HepG2 (cell line): ENCODE measurements around the gene LNX2. TPM values are rescaled to one million over a fixed set of nuclear protein-coding genes. Genes with fewer than 3 reads are reported as not detected.

Experiments
- ATAC-seq: fragments of 200-7000 bp; cut with Tn5 transposase; 3 replicates; pipeline ENCODE4 v1.9.1; 2020; ENCODE audit warnings: mild to moderate bottlenecking, moderate library complexity
- BruUV-seq: library from RNA; stranded (reverse); fragments of 400-500 nt; replicated peaks from 2 replicates; lab custom pipeline; 2021; lab: Mats Ljungman, UMichigan
- CTCF ChIA-PET: fragments of 300-600 bp; formaldehyde crosslinking; extraction: SDS; loops from one replicate; lab custom pipeline; 2021; ENCODE audit warnings: low total read pairs, inconsistent platforms, low intra/inter-chr PET ratio; lab: Yijun Ruan, JAX
- POLR2A ChIA-PET: fragments of 350-600 bp; sonication (Branson Sonifier 250); formaldehyde crosslinking; loops from one replicate; lab custom pipeline; 2020; ENCODE audit warnings: antibody characterized with exemption, inconsistent platforms; lab: Yijun Ruan, JAX
- DNase-seq: peaks from one replicate; pipeline ENCODE4 v3.0.0-alpha.2; 2015; ENCODE audit warnings: low spot score
- FAIRE-seq: peaks from 3 replicates; lab custom pipeline; 2011; peaks lifted over from hg19 to GRCh38; lab: Jason Lieb, UNC
- H2AFZ ChIP-seq: one replicate; pipeline ENCODE4 v1.6.1; 2011; ENCODE audit warnings: low read length, inconsistent platforms
- H3K27ac ChIP-seq: fragments of 300-600 bp; 3 replicates; pipeline ENCODE4 v1.8.0; 2011; ENCODE audit warnings: mixed run types, mild to moderate bottlenecking, mixed read lengths, low read length, inconsistent platforms; ENCODE audit not compliant: insufficient read depth; ENCODE audit errors: extremely low read length
- H3K27me3 ChIP-seq, 2 experiments: fragments of 200-600 bp in 1 of 2; 2 replicates in 1 of 2; 3 replicates in 1 of 2; pipeline versions ENCODE4 v1.6.0 to v1.8.0; 2011; ENCODE audit warnings: low read length in 2 of 2, mild to moderate bottlenecking in 2 of 2, moderate library complexity in 2 of 2, inconsistent platforms in 1 of 2; ENCODE audit not compliant: insufficient read depth in 2 of 2, control insufficient read depth in 1 of 2
- H3K36me3 ChIP-seq, 2 experiments: fragments of 200-600 bp in 1 of 2; replicated peaks in 1 of 2; 2 replicates in 1 of 2; 3 replicates in 1 of 2; pipeline versions ENCODE4 v1.5.1 to v1.8.0; 2011; ENCODE audit warnings: low read length in 2 of 2, inconsistent platforms in 1 of 2; ENCODE audit not compliant: insufficient read depth in 2 of 2, control insufficient read depth in 1 of 2
- H3K4me1 ChIP-seq: 2 replicates; pipeline ENCODE4 v1.5.1; 2012; ENCODE audit warnings: low read length, inconsistent platforms; ENCODE audit not compliant: insufficient read depth
- H3K4me2 ChIP-seq: 2 replicates; pipeline ENCODE4 v1.6.0; 2011; ENCODE audit warnings: low read depth, low read length, inconsistent platforms
- H3K4me3 ChIP-seq, 3 experiments: fragments of 200-600 bp in 1 of 3; sonication (generic), shearing (Covaris generic) in 1 of 3; replicated peaks in 1 of 3; 2 replicates each; pipeline ENCODE4 v1.5.1; 2011 to 2016; ENCODE audit warnings: low read length in 3 of 3, inconsistent platforms in 2 of 3, low read depth in 2 of 3, mild to moderate bottlenecking in 2 of 3, control low read depth in 1 of 3, mixed read lengths in 1 of 3; ENCODE audit not compliant: insufficient read depth in 1 of 3
- H3K79me2 ChIP-seq: one replicate; pipeline ENCODE4 v1.6.1; 2011; ENCODE audit warnings: low read length, inconsistent platforms; ENCODE audit not compliant: insufficient read depth
- H3K9ac ChIP-seq: 2 replicates; pipeline ENCODE4 v1.6.0; 2011; ENCODE audit warnings: mild to moderate bottlenecking, low read depth, low read length, inconsistent platforms; ENCODE audit not compliant: insufficient read depth
- H3K9me3 ChIP-seq: 2 replicates; pipeline ENCODE4 v1.5.1; 2012; ENCODE audit warnings: mild to moderate bottlenecking, low read length
- H4K20me1 ChIP-seq: 2 replicates; pipeline ENCODE4 v1.6.0; 2011; ENCODE audit warnings: inconsistent platforms, mild to moderate bottlenecking, low read length, moderate library complexity; ENCODE audit not compliant: insufficient read depth
- AHDC1 ChIP-seq: sonication (generic); formaldehyde crosslinking; IDR thresholded peaks from 2 replicates; pipeline ENCODE4 v1.5.1; 2020; ENCODE audit warnings: mild to moderate bottlenecking, missing genetic modification reagents, borderline replicate concordance
- KLF13 ChIP-seq: sonication (generic); formaldehyde crosslinking; IDR thresholded peaks from 2 replicates; pipeline ENCODE4 v1.4.0; 2020; ENCODE audit warnings: mild to moderate bottlenecking, missing genetic modification reagents
- NONO ChIP-seq, 2 experiments: fragments of 450-650 bp in 1 of 2; sonication (generic) in 1 of 2; formaldehyde crosslinking in 1 of 2; IDR thresholded peaks in 1 of 2; conservative IDR thresholded peaks in 1 of 2; 2 replicates each; pipeline versions ENCODE4 v1.6.1 to v1.8.0; 2017 to 2022; ENCODE audit warnings: mild to moderate bottlenecking in 1 of 2, missing genetic modification reagents in 1 of 2, moderate library complexity in 1 of 2
- SUZ12 ChIP-seq: fragments of 150-350 bp; IDR thresholded peaks from 2 replicates; pipeline ENCODE4 v1.6.1; 2014; ENCODE audit warnings: low read depth, low read length
- ZBTB42 ChIP-seq: sonication (generic); formaldehyde crosslinking; IDR thresholded peaks from 2 replicates; pipeline ENCODE4 v1.5.0; 2020; ENCODE audit warnings: mild to moderate bottlenecking, missing genetic modification reagents
- ZNF572 ChIP-seq: sonication (generic); formaldehyde crosslinking; IDR thresholded peaks from 2 replicates; pipeline ENCODE4 v1.5.1; 2020; ENCODE audit warnings: mild to moderate bottlenecking, missing genetic modification reagents
- ZNF83 ChIP-seq: sonication (generic); formaldehyde crosslinking; IDR thresholded peaks from 2 replicates; pipeline ENCODE4 v1.4.0; 2020; ENCODE audit warnings: missing genetic modification reagents, mild to moderate bottlenecking, borderline replicate concordance
- ZNF841 ChIP-seq: sonication (generic); formaldehyde crosslinking; IDR thresholded peaks from 2 replicates; pipeline ENCODE4 v1.8.1; 2023; ENCODE audit warnings: missing genetic modification reagents, borderline replicate concordance
- WGBS: methylation state at CpG from one replicate; pipeline ENCODE4 v1.1.6; 2017; ENCODE audit warnings: low lambda C conversion rate; 5-methylcytosine and 5-hydroxymethylcytosine counted together
- in situ Hi-C: cut with HindIII; loops from 2 replicates; pipeline ENCODE4 v1.10.0; 2017; ENCODE audit warnings: low pct_unique_long_range_greater_than_20kb; ENCODE audit not compliant: extremely low pct_ligation_motif_present
- intact Hi-C: fragments of 100-400 bp; cut with micrococcal nuclease; formaldehyde crosslinking; loops from one replicate; pipeline ENCODE4 v1.10.0; 2022; ENCODE audit not compliant: unreplicated experiment
- polyA plus RNA-seq, 8 experiments: library from polyadenylated mRNA; depleted of rRNA in 3 of 8; stranded (reverse) in 7 of 8; unstranded in 1 of 8; fragments of >200 nt; fragmentation: Illumina TruSeq in 4 of 8; extraction: Trizol in 4 of 8; gene quantifications; 2 replicates each; pipeline versions ENCODE4 v1.2.1 to v1.2.3, GENCODE V29; 2011 to 2016; ENCODE audit warnings: low read depth in 4 of 8, missing spikeins in 1 of 8, mixed read lengths in 1 of 8; ENCODE audit not compliant: insufficient read depth in 1 of 8
- total RNA-seq, 5 experiments: library from RNA; depleted of rRNA; stranded (reverse); fragments of >200 nt; fragmentation: Illumina TruSeq; extraction: Trizol; gene quantifications; 2 replicates each; pipeline ENCODE4 v1.2.3, GENCODE V29; 2016; ENCODE audit warnings: low read depth in 1 of 5

Gene LNX2
- total and polyA plus RNA-seq, 2 of the 13 experiments (the other 11 are each of a cell fraction or from before 2014, with no cell fraction given): 9.2 to 9.7 TPM

- no TSS peak for BruUV-seq
- Histone ChIP-seq H3K9me3 (no peaks in the 10 kb centered on the region), H3K36me3 (peaks cover 1 to 11% of the 10 kb centered on the region in 2 experiments; a peak in 1 of 5 replicates), H3K79me2 (peaks cover 33% of the 10 kb centered on the region), H3K4me1 (peaks cover 59% of the 10 kb centered on the region), H3K4me2 (0 out of 2 replicates have a peak overlapping the region, but pooled peaks have one; percentile 10), H3K9ac (no peak overlapping the region), H4K20me1 (no peaks in the 10 kb centered on the region), H3K4me3 (no peak overlapping the region), H3K27ac (peak overlapping the region; percentile 32), H3K27me3 (no peaks in the 10 kb centered on the region), H2AFZ (no peak overlapping the region)
- intact Hi-C loops (no loop called here), in situ Hi-C loops (no loop called here)
- 82% methylated on average over 1 of the region's 1 CpG for WGBS
- no peak for FAIRE-seq
- ChIA-PET CTCF (no interaction called here), POLR2A (interaction anchor here (1.6 kb wide), 1 partner anchor 27 kb away, joined by 3 read pairs; no protein-coding TSS in a partner anchor)
- no peak for ATAC-seq
- DNase-seq: no peak
- TF ChIP-seq NONO (IDR thresholded peaks at IDR 0.05): no peak
- TF ChIP-seq NONO (CRISPR knock-in tag; conservative IDR thresholded peaks at IDR 0.05): no peak
- TF ChIP-seq ZNF83 (CRISPR knock-in tag): no peak
- no peak for TF ChIP-seq ZNF841 (CRISPR knock-in tag)
- no peak for TF ChIP-seq ZBTB42 (CRISPR knock-in tag)
- no peak for TF ChIP-seq SUZ12
- TF ChIP-seq ZNF572: no peak
- no peak for TF ChIP-seq AHDC1 (CRISPR knock-in tag)
- no peak for TF ChIP-seq KLF13 (CRISPR knock-in tag)
These were observed 24.0 kb upstream of the LNX2 start for GRCh38 chr13:27644302-27644701.
